Coronary artery (tissue), 2 donors: ENCODE results near the gene CDK2AP2.
"Not testable (repeated sequence)": the region's sequence is repeated elsewhere in the genome, so short reads cannot be mapped to it uniquely, and the experiment has no call there.

Experiments used
- DNase-seq: peaks from one replicate; pipeline ENCODE4 v3.0.0-alpha.2; 2017; ENCODE audit warnings: low spot score
- H3K27ac ChIP-seq, 2 donors: fragments of 200-600 bp; sonication (generic); one replicate each; pipeline ENCODE4 v1.5.1; 2016 to 2019
- H3K4me3 ChIP-seq: fragments of 200-600 bp; sonication (generic); 2 replicates; pipeline ENCODE4 v1.5.1; 2016; ENCODE audit warnings: mild to moderate bottlenecking, moderate library complexity
- TF ChIP-seq, protein P1 (sequence below): fragments of 200-600 bp; sonication (generic); IDR thresholded peaks from one replicate; pipeline ENCODE4 v1.5.1; 2019; ENCODE audit warnings: antibody characterized with exemption

CDK2AP2 gene

DNA sequence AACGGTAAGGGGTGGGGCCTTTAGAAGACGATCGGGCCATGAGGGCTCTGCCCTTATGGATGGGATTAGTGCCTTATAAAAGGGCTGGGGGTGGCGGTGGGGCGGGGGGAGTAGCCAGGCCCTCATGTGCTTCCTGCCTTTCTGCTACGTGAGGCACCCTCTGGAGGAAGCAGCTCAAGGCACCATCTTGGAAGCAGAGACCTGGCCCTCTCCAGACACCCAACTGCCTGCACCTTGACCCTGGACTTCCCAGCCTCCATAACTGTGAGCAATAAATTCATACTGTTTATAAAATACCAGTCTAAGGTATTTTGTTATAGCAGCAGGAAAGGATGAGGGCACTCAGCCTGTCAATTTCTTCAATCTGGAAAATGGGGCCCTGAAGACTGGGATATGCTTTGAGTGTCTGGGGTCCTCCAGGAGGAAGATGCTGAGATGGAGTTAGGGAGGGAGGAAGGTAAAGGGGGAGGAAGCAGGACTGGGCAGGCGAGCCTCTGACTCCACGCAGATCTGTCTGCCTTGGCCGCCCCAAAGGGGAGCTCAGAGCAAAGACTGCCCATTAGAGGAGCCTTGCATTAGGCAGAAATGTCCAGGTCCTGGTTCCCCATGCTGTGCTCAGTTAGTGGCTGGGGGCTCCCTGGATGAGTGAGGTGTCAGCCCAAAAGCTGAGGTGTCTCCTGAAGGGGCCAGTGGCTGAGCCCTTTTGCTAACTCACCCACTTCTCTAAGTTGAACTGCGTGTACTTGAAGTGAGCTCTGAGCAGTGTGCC is 10.0 kb upstream of the CDK2AP2 start:
- Histone ChIP-seq H3K4me3 (no peak overlapping the region), H3K27ac (no peak overlapping the region)
- TF ChIP-seq, protein P1, sequence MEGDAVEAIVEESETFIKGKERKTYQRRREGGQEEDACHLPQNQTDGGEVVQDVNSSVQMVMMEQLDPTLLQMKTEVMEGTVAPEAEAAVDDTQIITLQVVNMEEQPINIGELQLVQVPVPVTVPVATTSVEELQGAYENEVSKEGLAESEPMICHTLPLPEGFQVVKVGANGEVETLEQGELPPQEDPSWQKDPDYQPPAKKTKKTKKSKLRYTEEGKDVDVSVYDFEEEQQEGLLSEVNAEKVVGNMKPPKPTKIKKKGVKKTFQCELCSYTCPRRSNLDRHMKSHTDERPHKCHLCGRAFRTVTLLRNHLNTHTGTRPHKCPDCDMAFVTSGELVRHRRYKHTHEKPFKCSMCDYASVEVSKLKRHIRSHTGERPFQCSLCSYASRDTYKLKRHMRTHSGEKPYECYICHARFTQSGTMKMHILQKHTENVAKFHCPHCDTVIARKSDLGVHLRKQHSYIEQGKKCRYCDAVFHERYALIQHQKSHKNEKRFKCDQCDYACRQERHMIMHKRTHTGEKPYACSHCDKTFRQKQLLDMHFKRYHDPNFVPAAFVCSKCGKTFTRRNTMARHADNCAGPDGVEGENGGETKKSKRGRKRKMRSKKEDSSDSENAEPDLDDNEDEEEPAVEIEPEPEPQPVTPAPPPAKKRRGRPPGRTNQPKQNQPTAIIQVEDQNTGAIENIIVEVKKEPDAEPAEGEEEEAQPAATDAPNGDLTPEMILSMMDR: no peak
- peak; percentile 53 for DNase-seq

DNA sequence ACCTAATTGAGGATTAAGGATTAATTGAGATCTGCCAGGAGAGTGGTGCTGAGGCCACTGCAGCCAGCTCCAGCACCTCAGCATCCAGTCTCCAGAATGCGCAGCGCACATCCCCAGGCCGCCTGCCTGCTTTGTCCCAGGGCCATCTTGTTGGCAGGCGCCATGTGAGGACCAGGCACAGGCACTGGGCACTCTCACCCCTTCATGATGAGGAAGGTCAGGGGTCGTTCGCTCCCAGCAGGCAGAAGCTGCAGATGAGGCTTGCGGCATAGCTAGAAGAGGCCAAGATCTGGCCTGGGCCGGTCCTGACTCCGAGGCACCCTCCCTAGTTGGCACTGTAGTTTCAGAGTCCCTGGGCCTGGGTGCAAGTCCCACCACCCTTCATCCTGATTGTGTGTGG is 8.8 kb upstream of the CDK2AP2 start:
- Histone ChIP-seq H3K27ac (no peak overlapping the region), H3K4me3 (no peak overlapping the region)
- TF ChIP-seq, protein P1: no peak
- peak; percentile 55 for DNase-seq

DNA sequence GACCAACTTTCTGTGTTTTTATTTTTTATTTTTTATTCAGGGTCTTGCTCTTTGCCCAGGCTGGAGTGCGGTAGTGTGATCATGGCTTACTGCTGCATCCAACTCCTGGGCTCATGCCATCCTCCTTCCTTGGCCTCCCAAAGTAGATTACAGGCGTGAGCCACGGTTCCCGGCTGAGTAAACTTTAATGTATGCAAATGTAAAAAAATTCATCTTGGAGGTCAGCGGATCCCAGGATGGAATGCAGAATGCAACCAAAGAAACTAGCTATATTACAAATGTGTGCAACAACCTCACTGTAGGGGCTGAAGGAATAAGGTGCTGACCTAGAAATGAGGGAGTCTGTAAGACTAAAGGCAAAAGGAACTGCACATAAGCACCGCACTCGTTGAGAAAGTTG is 6.2 kb upstream of the CDK2AP2 start:
- no peak for DNase-seq
- Histone ChIP-seq H3K27ac (no peak overlapping the region), H3K4me3 (no peak overlapping the region)
- TF ChIP-seq, protein P1: no peak

DNA sequence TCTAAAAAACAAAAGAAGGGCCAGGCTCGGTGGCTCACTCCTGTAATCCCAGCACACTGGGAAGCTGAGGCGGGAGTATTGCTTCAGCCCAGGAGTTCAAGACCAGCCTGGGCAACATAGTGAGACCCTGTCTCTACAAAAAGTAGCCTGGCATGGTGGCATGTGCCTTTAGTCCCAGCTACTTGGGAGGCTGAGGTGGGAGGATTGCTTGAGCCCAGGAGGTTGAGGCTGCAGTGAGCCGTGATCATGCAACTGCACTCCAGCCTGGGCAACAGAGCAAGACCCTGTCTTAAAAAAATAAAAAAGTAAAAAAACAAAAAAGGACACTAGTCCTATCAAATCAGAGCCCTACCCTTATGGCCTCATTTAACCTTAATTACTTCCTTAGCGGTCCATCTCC is 3.6 kb upstream of the CDK2AP2 start:
- peak; percentile 62 for DNase-seq
- H3K27ac ChIP-seq, H3K4me3 ChIP-seq: not testable (repeated sequence)

DNA sequence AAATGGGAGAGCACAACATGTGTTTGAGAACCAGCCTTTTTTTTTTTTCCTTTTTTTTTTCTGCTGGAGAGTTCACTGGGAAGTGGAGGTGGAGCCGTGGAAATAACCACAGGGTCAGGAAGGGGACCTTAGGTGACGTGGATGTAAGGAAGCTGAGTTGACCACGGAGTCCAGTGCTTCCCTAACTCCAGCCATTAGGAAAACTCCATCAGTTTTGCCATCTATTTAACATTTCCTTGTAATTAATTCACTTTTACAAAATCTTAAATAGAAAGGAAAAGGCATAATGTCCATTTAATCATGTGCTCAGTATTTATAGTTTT is 2.0 kb upstream of the CDK2AP2 start:
- no peak overlapping the region for H3K27ac ChIP-seq

DNA sequence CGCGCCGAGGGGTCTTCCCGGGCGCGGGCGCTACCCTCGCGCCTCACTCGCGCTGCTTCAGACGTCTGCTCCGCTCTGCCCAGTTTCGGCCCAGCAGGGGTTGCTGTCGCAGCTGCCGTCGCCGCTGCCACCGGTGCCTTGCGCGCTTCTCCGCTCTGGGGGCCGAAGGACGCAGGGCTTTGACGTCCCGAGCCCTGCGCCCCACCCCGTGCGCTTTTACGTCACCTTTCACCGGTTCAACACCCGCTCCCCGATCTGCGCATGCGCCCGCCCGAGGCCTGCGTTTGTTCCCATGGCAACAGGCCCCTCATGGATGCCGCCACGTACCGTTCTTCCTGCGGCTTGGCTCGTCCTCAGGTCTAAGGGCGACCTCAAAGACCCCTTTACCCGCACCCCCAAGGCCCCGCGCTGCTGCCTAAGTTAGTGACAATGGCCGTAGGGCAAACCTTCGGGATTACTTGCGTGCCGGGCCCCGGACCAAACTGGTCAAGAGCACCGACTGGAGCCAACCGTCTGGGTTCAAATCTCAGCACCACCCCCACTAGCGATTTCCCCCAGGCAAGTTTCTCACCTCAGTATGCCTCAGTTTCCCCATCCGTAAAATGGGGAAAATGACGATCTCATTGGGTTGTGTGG is 642 bp upstream of the CDK2AP2 start:
- TF ChIP-seq, protein P1: no peak
- H3K4me3 ChIP-seq: peak overlapping the region; percentile 78

More for the DNA sequence above, 2.0 kb upstream of the CDK2AP2 start:
- DNase-seq: no peak
- no peak overlapping the region for H3K4me3 ChIP-seq
- TF ChIP-seq, protein P1: no peak

DNA sequence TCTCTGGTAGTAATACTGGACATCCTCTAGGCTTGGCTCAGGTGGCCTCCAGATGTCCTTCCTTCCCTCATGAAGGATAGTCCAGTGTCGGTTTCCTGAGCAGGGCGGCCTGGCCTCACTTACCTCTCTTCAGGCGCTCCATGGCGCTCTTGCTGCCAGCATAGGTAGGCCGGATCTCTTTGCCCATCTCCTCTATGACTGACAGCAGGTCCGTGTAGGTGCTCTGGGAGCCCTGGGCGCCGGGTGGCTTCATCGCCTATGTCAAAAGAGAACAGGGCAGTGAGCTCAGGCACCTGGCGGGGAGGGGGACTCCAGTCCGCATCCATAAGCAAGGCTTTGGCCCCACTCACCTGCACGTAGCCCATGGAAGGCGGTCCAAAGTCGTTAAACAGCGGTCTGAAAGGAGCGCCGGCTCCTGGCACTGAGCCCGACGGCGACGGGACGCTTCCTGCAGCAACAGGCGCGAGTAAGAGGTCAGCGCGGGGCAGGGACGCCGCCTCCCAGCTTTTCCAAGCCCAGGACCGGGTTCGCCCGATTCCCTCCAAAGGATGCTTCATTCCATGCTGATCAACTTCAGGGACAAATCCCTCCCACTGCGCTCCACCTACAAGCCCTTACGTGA is 609 bp downstream of the CDK2AP2 start:
- TF ChIP-seq, protein P1: no peak
- Histone ChIP-seq H3K4me3 (peak overlapping the region; percentile 78), H3K27ac (peak overlapping the region; percentile 86 to 97)
- DNase-seq: no peak

More for the DNA sequence above, 642 bp upstream of the CDK2AP2 start:
- peak; percentile 97 for DNase-seq
- H3K27ac ChIP-seq: peak overlapping the region; percentile 86 to 97
